GOT3 (cell line): ENCODE measurements around the gene GYG1.

Source experiments
- DNase-seq: peaks from one replicate; lab custom pipeline; 2025; ENCODE audit warnings: mixed read lengths; lab: John Stamatoyannopoulos, UW

The GYG1 gene

GRCh38 chr3:149016669-149017541, 25.6 kb downstream of the GYG1 start:
- DNase-seq = no peak

DNA sequence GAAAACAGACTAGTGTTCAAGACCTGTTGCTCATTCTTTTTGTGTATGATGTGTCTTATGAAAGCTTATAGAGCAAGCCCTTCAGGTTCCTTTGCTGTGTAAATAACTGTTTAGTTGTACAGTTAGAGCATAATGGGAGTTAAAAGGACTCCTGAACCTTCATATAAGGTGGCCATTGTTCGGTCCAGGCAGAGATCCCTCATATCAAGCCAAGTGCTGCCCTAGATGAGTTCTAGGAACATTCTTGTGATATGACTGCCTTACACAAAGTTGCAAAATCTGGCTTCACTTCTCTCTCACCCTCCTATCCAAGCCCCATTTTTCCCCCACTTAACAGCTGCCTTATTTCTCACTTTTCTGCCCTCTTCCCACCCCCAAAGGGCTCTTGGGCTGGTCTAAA, 26.9 kb downstream of the GYG1 start:
- no peak for DNase-seq

GRCh38 chr3:149019580-149019979, 28.2 kb downstream of the GYG1 start:
- DNase-seq = no peak

- no peak for DNase-seq
These were observed 29.0 kb downstream of the GYG1 start for GRCh38 chr3:149020196-149020838.

GRCh38 chr3:149020839-149021252, 29.5 kb downstream of the GYG1 start:
- DNase-seq = no peak

DNA sequence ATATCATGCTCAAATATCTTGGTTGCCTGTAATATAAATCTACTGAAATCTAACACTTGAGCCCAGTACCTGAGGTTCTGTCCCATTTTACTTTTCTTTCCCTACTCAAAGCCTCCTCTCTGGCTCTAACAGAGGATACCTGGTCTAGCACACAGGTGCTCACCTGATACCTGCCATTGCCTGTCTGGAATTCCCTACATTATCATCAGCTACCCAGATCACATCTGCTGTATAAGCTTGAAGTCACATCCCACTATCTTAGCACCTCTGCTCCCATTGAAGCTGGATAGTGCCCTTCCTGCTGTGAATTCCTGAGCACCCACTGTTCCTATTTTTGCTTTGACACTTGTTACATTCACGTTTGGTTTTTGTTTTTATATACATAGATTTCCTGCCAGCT, 30.5 kb downstream of the GYG1 start:
- DNase-seq = no peak

DNA sequence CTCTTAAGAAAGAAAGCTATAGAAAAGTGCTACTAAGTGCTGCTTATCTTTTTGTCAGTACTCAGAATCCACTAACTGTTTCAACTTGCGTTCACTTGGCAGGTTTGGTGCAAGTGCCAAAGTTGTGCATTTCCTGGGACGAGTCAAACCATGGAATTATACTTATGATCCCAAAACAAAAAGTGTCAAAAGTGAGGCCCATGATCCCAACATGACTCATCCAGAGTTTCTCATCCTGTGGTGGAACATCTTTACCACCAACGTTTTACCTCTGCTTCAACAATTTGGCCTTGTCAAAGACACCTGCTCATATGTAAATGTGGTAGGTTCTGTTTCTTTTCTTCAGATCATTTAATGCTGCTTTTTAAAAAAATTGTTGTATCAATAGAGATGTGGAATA, 32.6 kb downstream of the GYG1 start:
- no peak for DNase-seq

DNA sequence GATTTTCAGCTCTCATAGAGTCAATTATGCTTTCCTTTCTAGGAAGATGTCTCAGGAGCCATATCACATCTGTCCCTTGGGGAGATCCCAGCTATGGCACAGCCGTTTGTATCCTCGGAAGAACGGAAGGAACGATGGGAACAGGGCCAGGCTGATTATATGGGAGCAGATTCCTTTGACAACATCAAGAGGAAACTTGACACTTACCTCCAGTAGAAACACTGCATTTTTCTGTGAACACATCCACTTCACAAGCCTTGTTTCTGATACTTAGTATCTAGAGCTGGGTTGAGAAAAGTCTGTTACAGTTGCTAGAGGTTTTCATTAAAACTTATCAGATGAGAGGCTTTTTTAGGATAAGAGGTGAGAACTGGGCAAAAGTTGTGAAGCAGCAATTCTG, 35.4 kb downstream of the GYG1 start:
- DNase-seq = no peak

DNA sequence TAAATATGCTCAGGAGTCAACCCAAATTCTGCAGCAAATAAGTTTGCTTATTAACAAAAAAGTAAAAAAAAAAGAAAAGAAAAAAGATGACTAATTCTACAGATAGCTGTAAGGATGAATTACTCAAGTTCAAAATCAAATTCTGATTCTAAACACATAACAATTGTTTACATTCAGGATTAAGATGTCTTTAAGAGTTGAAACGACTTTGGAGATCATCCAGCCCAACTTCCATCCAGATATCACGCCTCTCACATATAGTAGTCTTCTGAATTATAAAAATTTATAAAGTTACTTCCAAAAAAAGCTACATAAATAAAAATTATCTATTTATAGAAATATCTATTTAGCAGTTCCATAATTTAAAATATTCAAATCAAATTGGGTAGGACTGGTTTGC, 39.8 kb downstream of the GYG1 start:
- DNase-seq = no peak

- no peak for DNase-seq
These were observed 46.3 kb downstream of the GYG1 start for GRCh38 chr3:149037684-149038083.

GRCh38 chr3:149038322-149038721, 47.0 kb downstream of the GYG1 start:
- no peak for DNase-seq

GRCh38 chr3:149042789-149043386, 51.5 kb downstream of the GYG1 start:
- no peak for DNase-seq

DNA sequence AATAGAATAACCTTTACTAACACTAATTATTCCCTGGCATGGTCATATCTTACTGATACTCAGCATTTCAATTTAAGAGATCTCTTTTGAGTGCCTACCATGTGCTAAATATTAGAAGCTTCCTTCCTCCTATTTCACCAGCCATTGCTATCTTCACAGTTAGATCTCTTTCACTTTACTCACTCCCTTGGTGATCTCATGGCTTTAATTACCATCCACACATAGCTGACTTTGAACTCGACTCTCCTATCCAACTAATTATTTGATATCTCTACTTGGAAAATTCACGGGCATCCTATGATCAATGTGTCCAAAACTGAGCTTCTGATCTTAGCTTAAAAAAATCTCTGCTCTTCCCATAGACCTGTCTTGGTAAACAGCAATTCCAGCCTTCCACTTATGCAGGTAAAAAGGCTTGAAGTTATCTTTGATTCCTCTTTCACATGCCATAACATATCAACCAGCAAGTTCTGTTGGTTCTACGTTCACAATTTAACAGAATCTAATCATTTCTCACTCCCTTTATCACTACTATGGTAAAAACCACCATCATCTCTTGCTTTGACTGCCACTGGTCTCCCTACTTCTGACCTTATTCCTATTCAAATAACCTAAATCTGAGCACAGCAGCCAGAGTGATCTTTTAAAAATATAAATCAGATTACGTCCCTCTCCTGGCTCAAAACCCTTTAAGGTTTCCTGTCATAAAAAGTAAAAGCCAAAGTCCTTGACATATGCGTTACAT, 53.2 kb downstream of the GYG1 start:
- DNase-seq = no peak

GRCh38 chr3:149055575-149055974, 64.2 kb downstream of the GYG1 start:
- DNase-seq = no peak

GRCh38 chr3:149058198-149058597, 66.9 kb downstream of the GYG1 start:
- no peak for DNase-seq

DNA sequence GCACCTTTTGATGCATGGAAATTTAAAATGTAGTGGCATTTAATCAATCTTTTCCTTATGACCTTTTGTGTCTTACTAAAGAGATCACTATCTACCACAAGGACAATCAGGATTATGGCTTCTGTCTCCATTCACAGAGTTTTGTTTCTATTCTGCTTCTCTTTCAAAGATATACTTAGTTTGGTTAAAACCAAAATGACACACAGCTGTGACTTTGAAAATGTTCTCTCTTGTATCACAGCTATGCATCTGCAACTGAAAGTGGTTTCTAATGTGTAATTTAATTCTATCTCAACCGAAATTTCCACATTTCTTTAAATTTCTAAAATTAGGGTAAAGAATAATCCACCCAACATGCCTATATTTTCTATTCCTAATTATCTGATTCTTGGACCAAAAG, 67.3 kb downstream of the GYG1 start:
- DNase-seq = no peak

GRCh38 chr3:149061776-149062175, 70.4 kb downstream of the GYG1 start:
- no peak for DNase-seq

DNA sequence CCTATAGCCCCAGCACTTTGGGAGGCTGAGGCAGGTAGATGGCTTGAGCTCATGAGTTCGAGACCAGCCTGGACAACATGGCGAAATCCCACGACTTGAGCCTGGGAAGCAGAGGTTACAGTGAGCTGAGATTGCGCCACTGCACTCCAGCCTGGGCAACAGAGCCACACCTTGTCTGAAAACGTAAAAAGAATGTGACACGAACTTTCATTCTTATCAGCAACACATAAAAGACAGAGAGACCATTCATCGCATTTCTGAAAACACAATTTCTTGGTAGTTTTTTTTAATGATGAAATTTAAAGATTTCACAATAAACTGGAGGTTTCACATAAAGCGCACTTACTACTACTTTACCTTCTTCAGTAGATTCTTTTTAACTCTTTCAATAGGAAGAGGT, 76.5 kb downstream of the GYG1 start:
- DNase-seq = no peak
